SH-SY5Y (cell line): ENCODE measurements around the gene RAI14.

Source experiments
- GATA2 ChIP-seq: IDR thresholded peaks from 2 replicates; pipeline ENCODE4 v1.6.1; 2011; ENCODE audit warnings: mild to moderate bottlenecking, low read depth, low read length
- GATA3 ChIP-seq: IDR thresholded peaks from 2 replicates; pipeline ENCODE4 v1.6.1; 2011; ENCODE audit warnings: low read depth, mild to moderate bottlenecking, low read length, moderate library complexity

The RAI14 gene

GRCh38 chr5:34694685-34695084 lies 38.6 kb downstream of the RAI14 start:
- no peak for TF ChIP-seq GATA2
- TF ChIP-seq GATA3, result no peak

GRCh38 chr5:34695275-34696027 lies 39.3 kb downstream of the RAI14 start:
- TF ChIP-seq GATA3, result no peak
- TF ChIP-seq GATA2, result no peak

- no peak for TF ChIP-seq GATA3
- no peak for TF ChIP-seq GATA2
Observed at GRCh38 chr5:34697308-34698108, 41.4 kb downstream of the RAI14 start.

- TF ChIP-seq GATA3, result no peak
- TF ChIP-seq GATA2, result no peak
Observed at GRCh38 chr5:34698109-34698419, 41.9 kb downstream of the RAI14 start.

GRCh38 chr5:34698754-34699153 lies 42.6 kb downstream of the RAI14 start:
- TF ChIP-seq GATA3, result no peak
- TF ChIP-seq GATA2, result no peak

- no peak for TF ChIP-seq GATA3
Observed at GRCh38 chr5:34699155-34700077, 43.3 kb downstream of the RAI14 start.

- no peak for TF ChIP-seq GATA3
- TF ChIP-seq GATA2, result no peak
Observed at GRCh38 chr5:34700078-34700452, 43.9 kb downstream of the RAI14 start.

- no peak for TF ChIP-seq GATA2
- TF ChIP-seq GATA3, result no peak
Observed at GRCh38 chr5:34703767-34704713, 47.9 kb downstream of the RAI14 start.

GRCh38 chr5:34706084-34706483 lies 50.0 kb downstream of the RAI14 start:
- TF ChIP-seq GATA3, result no peak
- no peak for TF ChIP-seq GATA2

GRCh38 chr5:34707451-34708107 lies 51.5 kb downstream of the RAI14 start:
- TF ChIP-seq GATA2 (no peak), GATA3 (no peak)

GRCh38 chr5:34708777-34709176 lies 52.6 kb downstream of the RAI14 start:
- TF ChIP-seq GATA3 (no peak), GATA2 (no peak)

- TF ChIP-seq GATA3, result no peak
- no peak for TF ChIP-seq GATA2
Observed at GRCh38 chr5:34709861-34710673, 53.9 kb downstream of the RAI14 start.
